CD4-positive, alpha-beta T cell treated with Interleukin-17A for 1 hour (primary cell): ENCODE data around the gene TMEM147.
A peak's percentile ranks its signal among the peaks of the same experiment; 100 is the strongest.

Source experiments
- DNase-seq: peaks from one replicate; pipeline ENCODE4 v3.0.0-alpha.2; 2020

The TMEM147 gene

GRCh38 chr19:35545001-35545854 is at the start of gene TMEM147:
TSS of gene TMEM147 (plus strand) at chr19:35545626. CDS start at chr19:35545740, 114 bp downstream.
- DNase-seq: peak; percentile 83

- DNase-seq: no peak
Measured at GRCh38 chr19:35497406-35497805, 48.0 kb upstream of the TMEM147 start.

GRCh38 chr19:35498220-35498619 is 47.2 kb upstream of the TMEM147 start:
- DNase-seq: no peak

- no peak for DNase-seq
Measured at GRCh38 chr19:35498984-35499527, 46.4 kb upstream of the TMEM147 start.

- DNase-seq: no peak
Measured at GRCh38 chr19:35500611-35501010, 44.8 kb upstream of the TMEM147 start.

- no peak for DNase-seq
Measured at GRCh38 chr19:35501684-35502083, 43.7 kb upstream of the TMEM147 start.

- no peak for DNase-seq
Measured at GRCh38 chr19:35502751-35503150, 42.7 kb upstream of the TMEM147 start.

- no peak for DNase-seq
Measured at GRCh38 chr19:35506011-35506410, 39.4 kb upstream of the TMEM147 start.

GRCh38 chr19:35507561-35507960 is 37.9 kb upstream of the TMEM147 start:
- no peak for DNase-seq

- no peak for DNase-seq
Measured at GRCh38 chr19:35508129-35508528, 37.3 kb upstream of the TMEM147 start.

- DNase-seq: peak; percentile 52
Measured at GRCh38 chr19:35509018-35509652, 36.3 kb upstream of the TMEM147 start.

GRCh38 chr19:35509861-35510625 is 35.4 kb upstream of the TMEM147 start:
- DNase-seq: peak; percentile 65

GRCh38 chr19:35510626-35510964 is 34.8 kb upstream of the TMEM147 start:
- no peak for DNase-seq

- no peak for DNase-seq
Measured at GRCh38 chr19:35511337-35511736, 34.1 kb upstream of the TMEM147 start.

- no peak for DNase-seq
Measured at GRCh38 chr19:35512831-35513627, 32.4 kb upstream of the TMEM147 start.

- no peak for DNase-seq
Measured at GRCh38 chr19:35513628-35514281, 31.7 kb upstream of the TMEM147 start, which contains the start of gene DMKN. TSS of gene DMKN (minus strand) at chr19:35513649. CDS start at chr19:35513475, 174 bp downstream.

GRCh38 chr19:35514282-35514809 is 31.1 kb upstream of the TMEM147 start:
- DNase-seq: no peak

- DNase-seq: no peak
Measured at GRCh38 chr19:35516310-35516709, 29.1 kb upstream of the TMEM147 start.

GRCh38 chr19:35517342-35517741 is 28.1 kb upstream of the TMEM147 start:
- DNase-seq: no peak

- no peak for DNase-seq
Measured at GRCh38 chr19:35518313-35518712, 27.1 kb upstream of the TMEM147 start.

- DNase-seq: no peak
Measured at GRCh38 chr19:35519291-35519690, 26.1 kb upstream of the TMEM147 start.
